ENCODE data around the gene LRRFIP2.

GRCh38 chr3:37097776-37098175 lies 76.6 kb downstream of the LRRFIP2 start:
- TF ChIP-seq POLR2A (IDR thresholded peaks at IDR 0.05; ENCODE audit: control extremely low read depth in 1 of 2, low read depth in 2 of 2, low read length in 2 of 2) (no peak), SP1 (IDR thresholded peaks at IDR 0.05; ENCODE audit: low read depth, low read length) (no peak), CTCF (IDR thresholded peaks at IDR 0.05; ENCODE audit: control extremely low read depth in 1 of 3, insufficient read depth in 1 of 3, low read depth in 1 of 3, low read length in 3 of 3) (no peak), SUZ12 (IDR thresholded peaks at IDR 0.05; ENCODE audit: low read length) (no peak), RFX5 (IDR thresholded peaks at IDR 0.05; ENCODE audit: borderline replicate concordance, low read depth, low read length) (no peak), EZH2 (IDR thresholded peaks at IDR 0.05; ENCODE audit: low read depth, low read length, severe bottlenecking) (no peak), JUND (IDR thresholded peaks at IDR 0.05; ENCODE audit: low read length) (no peak), CHD7 (IDR thresholded peaks at IDR 0.05; ENCODE audit: insufficient replicate concordance, low read length) (no peak), HDAC6 (IDR thresholded peaks at IDR 0.05; ENCODE audit: low read depth, low read length) (no peak)
